ENCODE data around the gene TTBK2.

- TF ChIP-seq CTCF (IDR thresholded peaks at IDR 0.05) (no peak), TCF7L2 (IDR thresholded peaks at IDR 0.05; ENCODE audit: low read depth, low read length) (no peak)
Observed at GRCh38 chr15:42880121-42880520, 40.5 kb downstream of the TTBK2 start.

Data from Panc1 (cell line).